ENCODE measurements around the gene CACNA1C.

The CACNA1C gene

GRCh38 chr12:2613326-2614073, 560.7 kb downstream of the CACNA1C start:
- peak; percentile 96 for DNase-seq (ENCODE audit: low read depth)

GRCh38 chr12:2614341-2614740, 561.6 kb downstream of the CACNA1C start:
- H3K4me3 ChIP-seq (ENCODE audit: low read depth, low read length): no peak overlapping the region
- DNase-seq (ENCODE audit: low read depth): no peak
- no peak for TF ChIP-seq CTCF (conservative IDR thresholded peaks at IDR 0.05; ENCODE audit: low read depth, low read length)

More at GRCh38 chr12:2613326-2614073, 560.7 kb downstream of the CACNA1C start:
- no peak overlapping the region for H3K4me3 ChIP-seq (ENCODE audit: low read depth, low read length)
- TF ChIP-seq CTCF (conservative IDR thresholded peaks at IDR 0.05; ENCODE audit: low read depth, low read length): no peak

- DNase-seq (ENCODE audit: low read depth): peak; percentile 82
- TF ChIP-seq CTCF (conservative IDR thresholded peaks at IDR 0.05; ENCODE audit: low read depth, low read length): no peak
- H3K4me3 ChIP-seq (ENCODE audit: low read depth, low read length): no peak overlapping the region
Measured at GRCh38 chr12:2615665-2616402, 563.0 kb downstream of the CACNA1C start.

- TF ChIP-seq CTCF (conservative IDR thresholded peaks at IDR 0.05; ENCODE audit: low read depth, low read length): no peak
- H3K4me3 ChIP-seq (ENCODE audit: low read depth, low read length): no peak overlapping the region
- no peak for DNase-seq (ENCODE audit: low read depth)
Measured at GRCh38 chr12:2616763-2617162, 564.0 kb downstream of the CACNA1C start.

GRCh38 chr12:2617365-2617764, 564.6 kb downstream of the CACNA1C start:
- TF ChIP-seq CTCF (conservative IDR thresholded peaks at IDR 0.05; ENCODE audit: low read depth, low read length): no peak
- DNase-seq (ENCODE audit: low read depth): no peak
- H3K4me3 ChIP-seq (ENCODE audit: low read depth, low read length): no peak overlapping the region

- no peak for TF ChIP-seq CTCF (conservative IDR thresholded peaks at IDR 0.05; ENCODE audit: low read depth, low read length)
- no peak for DNase-seq (ENCODE audit: low read depth)
- no peak overlapping the region for H3K4me3 ChIP-seq (ENCODE audit: low read depth, low read length)
Measured at GRCh38 chr12:2618291-2618995, 565.7 kb downstream of the CACNA1C start.

Data from choroid plexus epithelial cell (primary cell).